NCI-H1048 (cell line): ENCODE measurements around the gene NT5C3B.
"Not testable (repeated sequence)": the region's sequence is repeated elsewhere in the genome, so short reads cannot be mapped to it uniquely, and the experiment has no call there.

Experiments used
- DNase-seq: peaks from one replicate; lab custom pipeline; 2025; lab: John Stamatoyannopoulos, UW

The NT5C3B gene

DNA sequence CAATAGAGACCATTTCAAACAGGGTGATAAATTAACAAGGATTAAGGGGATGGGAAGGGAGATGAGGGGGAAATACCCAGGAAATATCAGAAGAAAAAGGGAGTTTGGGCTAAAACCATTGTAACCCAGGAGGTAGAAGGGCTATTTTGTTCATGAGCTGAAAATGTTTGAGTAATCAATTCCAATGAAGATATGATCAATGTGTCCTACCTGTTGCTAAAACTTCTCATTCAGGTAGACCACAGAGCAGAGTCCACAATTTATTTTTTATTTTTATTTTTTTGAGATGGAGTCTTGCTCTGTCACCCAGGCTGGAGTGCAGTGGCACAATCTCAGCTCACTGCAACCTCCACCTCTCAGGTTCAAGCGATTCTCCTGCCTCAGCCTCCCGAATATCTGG lies 3.4 kb upstream of the NT5C3B start:
- DNase-seq = not testable (repeated sequence)

DNA sequence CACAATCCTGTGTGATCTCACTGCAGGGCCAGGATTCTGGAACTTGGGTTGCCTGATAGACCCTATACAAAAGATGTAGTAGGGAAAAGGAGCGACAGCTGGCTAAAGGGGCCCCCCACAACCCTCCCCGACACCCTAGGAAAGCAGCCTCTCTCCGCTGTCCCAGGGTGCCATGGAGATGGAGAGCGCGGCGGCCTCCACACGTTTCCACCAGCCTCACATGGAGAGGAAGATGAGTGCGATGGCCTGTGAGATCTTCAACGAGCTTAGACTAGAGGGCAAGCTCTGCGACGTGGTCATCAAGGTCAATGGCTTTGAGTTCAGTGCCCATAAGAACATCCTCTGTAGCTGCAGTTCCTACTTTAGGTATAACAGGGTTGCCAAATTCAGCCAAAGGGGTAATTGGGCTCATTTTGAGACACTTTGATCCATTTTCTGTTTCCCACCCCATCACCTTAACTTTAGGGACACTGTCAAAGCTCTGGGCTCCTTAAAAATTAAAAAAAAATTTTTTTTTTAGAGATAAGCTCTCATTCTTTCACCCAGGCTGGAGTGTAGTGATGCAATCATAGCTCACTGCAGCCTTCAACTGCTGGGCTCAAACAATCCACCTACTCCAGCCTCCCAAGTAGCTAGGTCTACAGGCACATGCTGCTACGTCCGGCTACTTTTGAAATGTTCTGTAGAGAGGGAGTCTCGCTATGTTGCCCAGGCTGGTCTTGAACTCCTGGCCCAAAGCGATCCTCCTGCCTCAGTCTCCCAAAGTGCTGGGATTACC lies 1.9 kb upstream of the NT5C3B start, which contains the start of gene KLHL10:
KLHL10 (plus strand) TSS at position 65 of the 778 bp plus-strand sequence; CDS start at position 173, 108 bp downstream.
- DNase-seq = no peak

DNA sequence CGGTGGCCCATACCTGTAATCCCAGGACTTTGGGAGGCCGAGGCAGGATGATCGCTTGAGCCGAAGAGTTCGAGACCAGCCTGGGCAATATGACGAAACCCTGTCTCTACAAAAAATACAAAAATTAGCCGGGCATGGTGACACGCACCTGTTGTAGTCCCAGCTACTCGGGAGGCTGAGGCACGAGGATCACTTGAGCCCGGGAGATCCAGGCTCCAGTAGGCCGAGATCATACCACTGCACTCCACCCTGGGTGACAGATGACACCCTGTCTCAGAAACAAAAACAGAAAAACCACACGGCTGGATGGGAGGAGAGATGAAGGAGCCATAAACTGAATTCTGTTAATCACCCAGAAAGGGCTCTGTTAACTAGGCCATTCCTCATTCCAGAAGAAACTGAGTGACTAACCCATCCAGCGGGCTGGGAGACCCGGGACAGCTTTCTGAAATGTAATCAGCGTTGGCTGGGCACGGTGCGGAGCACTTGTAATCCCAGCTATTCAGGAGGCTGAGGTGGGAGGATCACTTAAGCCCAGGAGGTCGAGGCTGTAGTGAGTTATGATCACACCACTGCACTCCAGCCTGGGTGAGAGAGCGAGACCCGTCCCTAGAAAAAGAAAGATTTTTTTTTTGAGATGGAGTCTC lies 641 bp upstream of the NT5C3B start:
- DNase-seq = no peak

DNA sequence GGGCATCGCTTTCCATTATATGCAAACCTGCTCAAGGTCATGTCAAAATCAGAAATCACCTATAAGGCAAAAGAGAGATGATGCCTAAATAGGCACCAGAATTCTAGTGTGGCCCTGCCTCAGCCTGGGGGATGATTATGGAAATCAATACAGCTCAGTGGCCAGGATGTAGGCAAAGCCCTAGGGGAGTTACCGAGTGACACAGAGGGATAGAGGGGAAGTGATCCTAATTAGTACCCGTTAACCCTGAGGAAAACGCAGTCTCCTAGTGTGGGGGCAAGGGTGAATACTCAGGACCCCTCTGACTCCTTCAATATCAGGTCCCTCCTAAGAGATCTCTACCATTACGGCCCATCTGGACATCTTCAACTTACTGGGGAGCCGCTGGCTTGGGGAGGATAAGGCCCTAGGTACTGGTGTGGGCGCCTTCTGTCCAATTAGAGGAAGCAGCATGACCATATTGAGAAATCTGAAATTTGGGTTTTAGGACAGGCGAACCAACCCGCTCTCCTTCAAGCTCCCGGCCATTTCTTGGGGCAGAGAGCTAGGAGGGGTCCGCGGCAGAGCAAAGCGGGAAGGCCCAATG lies 725 bp downstream of the NT5C3B start:
- DNase-seq = no peak

DNA sequence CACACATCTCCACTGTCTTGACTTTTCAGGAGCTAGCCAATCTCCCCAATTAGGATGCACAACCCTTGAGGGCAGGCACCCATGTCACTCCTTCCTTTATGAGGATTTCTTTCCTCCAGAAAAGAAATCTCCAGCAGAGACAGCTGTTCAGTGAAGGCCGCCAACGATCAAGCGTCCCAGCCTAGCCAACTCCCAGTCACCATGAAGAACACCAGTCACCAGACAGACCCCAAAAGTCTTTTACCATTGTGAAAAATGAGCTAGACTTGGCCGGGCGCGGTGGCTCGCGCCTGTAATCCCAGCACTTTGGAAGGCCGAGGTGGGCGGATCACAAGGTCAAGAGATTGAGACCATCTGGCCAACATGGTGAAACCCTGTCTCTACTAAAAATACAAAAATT lies 6.1 kb downstream of the NT5C3B start:
- not testable (repeated sequence) for DNase-seq

DNA sequence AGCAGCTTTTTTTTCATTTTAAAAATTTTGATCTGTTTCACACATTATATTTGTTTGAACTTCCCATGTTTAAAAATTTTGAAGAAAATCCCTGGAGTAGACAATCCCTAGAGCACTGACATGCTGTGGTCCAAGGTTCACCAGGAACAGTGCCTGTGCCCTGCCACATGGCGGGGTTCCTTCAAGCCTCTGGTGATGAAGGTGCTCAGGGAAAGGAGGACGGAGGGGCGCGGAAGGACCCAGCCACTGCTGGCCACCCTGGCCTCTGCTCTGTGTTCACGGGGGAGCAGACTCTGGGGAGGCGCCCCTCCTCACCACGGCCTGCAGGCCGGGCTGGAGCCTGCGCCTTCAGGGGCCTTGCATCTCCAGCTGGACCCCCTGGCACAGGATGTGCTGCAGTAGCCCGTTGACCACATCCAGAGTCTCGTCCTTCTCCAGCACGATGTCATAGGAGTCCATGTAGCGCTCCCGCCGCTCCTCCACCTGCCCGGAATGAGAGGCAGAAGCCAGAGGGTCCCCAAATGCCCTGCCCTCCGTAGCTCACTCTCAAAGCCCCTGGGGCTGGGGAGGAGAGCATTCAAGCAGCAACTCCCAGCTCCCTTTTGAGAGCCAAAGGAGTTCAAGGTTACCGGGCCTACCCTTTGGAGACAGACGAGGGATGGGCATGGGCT lies 10.7 kb downstream of the NT5C3B start:
- no peak for DNase-seq

DNA sequence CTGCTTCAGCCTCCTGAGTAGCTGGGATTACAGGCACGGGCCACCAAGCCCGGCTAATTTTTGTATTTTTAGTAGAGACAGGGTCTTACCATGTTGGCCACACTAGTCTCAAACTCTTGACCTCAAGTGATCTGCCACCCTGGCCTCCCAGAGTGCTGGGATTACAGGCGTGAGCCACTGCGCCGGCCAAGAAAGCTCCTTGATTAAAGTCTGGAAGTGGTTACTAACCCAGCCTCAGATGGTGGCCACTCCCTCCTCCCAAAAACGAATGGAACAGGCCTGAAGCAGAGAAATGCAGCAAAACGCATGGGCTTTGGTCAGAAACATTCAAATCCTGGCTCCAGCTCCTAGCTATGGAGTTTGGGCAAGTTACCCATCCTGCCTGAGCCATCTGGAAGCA lies 11.9 kb downstream of the NT5C3B start:
- DNase-seq = no peak

DNA sequence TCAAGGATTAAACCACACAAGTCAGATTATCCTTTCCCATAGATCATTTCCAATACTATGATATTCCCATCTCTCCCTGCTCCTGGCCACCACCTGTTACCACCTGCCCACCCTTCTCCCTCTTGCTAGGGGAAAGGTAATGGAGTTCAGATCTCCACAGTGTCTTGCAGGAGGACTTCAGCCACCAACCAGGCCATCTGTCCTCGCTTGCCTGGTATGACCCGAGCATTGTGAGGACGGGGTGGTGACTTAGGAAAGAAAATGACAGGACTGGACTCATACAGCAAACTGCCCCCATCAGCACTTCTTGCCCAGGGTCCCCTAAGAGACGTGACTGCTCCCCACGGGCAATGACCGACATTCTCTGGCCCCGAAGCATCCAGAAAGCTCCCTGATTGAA lies 12.5 kb downstream of the NT5C3B start:
- DNase-seq = no peak

DNA sequence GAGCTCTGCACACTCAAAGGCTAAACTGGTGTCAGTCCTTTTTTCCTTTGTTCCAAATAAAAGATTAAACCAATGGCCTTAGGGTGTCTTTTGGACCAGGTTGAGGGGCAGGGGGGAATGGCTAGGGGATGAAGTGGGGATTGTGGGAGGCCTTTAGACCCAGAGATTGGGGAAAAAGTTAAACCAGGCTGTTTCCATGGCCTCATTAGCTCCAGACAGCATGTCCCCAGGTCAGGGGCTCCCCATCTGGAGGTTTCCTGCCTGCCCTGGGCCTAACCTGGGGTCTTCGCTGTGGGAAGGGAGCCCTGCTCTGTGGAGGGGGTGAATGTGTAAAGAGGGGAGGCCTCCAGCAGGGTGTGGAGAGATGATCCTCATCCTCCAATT lies 12.9 kb downstream of the NT5C3B start:
- no peak for DNase-seq

DNA sequence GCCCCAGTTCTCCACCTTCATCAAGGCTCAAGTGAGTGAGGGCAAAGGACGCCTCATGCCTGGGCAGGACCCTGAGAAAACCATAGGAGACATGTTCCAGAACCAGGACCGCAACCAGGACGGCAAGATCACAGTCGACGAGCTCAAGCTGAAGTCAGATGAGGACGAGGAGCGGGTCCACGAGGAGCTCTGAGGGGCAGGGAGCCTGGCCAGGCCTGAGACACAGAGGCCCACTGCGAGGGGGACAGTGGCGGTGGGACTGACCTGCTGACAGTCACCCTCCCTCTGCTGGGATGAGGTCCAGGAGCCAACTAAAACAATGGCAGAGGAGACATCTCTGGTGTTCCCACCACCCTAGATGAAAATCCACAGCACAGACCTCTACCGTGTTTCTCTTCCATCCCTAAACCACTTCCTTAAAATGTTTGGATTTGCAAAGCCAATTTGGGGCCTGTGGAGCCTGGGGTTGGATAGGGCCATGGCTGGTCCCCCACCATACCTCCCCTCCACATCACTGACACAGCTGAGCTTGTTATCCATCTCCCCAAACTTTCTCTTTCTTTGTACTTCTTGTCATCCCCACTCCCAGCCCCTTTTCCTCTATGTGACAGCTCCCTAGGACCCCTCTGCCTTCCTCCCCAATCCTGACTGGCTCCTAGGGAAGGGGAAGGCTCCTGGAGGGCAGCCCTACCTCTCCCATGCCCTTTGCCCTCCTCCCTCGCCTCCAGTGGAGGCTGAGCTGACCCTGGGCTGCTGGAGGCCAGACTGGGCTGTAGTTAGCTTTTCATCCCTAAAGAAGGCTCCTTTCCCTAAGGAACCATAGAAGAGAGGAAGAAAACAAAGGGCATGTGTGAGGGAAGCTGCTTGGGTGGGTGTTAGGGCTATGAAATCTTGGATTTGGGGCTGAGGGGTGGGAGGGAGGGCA lies 13.6 kb downstream of the NT5C3B start:
- no peak for DNase-seq

DNA sequence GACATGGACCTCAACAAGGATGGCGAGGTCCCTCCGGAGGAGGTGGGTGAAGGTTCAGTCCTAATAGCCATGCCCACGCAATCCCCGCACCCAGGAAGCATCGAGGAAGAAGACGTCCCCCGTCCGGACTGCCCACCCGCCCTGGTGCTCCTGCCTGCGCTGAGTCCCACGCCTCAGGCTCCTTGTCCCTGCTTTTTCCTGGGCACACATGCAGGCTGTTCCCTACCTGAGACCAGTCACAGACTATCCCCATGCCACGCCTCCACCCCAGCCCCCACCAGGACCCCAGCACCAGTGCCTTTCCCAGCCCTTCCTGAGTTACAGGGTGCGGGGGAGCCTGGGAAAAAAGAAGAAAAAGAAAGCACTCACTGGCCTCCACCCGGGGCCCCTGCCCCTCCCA lies 14.3 kb downstream of the NT5C3B start:
- no peak for DNase-seq

DNA sequence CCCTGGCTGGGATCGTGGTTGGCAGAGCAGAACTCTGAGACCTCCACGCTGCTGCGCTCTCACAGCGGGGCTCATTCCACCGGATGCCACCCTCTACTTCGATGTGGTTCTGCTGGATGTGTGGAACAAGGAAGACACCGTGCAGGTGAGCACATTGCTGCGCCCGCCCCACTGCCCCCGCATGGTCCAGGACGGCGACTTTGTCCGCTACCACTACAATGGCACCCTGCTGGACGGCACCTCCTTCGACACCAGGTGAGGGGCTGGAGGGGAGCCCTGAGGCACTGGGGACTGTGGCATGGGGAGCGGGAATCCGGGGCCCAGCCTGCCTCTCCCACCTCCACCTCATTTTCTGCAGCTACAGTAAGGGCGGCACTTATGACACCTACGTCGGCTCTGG lies 18.0 kb downstream of the NT5C3B start:
- DNase-seq = no peak

DNA sequence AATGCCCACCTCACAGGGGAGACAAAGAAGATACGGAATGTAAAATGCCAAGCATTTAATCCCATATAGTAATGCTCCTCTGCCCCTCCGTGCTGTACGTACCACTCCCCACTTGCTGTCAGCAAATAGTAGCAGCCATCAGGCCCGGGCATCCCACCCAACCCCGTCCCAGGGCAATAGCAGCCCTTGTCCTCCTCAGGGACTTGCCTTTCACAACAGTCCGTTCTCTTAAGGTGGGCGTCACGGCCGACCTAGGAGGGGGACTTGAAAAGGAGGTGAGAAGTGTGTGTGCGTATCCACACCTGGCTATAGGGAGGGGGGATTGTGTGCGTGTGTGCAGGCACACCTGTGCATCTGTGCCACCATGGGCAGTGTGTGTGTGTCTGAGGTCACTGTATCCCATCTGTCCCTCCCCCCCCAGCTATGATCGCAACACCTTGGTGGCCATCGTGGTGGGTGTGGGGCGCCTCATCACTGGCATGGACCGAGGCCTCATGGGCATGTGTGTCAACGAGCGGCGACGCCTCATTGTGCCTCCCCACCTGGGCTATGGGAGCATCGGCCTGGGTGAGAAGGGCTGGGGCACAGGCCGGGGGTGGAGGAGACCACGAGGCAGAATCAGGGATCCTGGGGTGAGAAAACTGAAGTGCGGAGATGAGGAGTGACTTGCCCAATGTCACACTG lies 19.3 kb downstream of the NT5C3B start:
- DNase-seq = no peak

DNA sequence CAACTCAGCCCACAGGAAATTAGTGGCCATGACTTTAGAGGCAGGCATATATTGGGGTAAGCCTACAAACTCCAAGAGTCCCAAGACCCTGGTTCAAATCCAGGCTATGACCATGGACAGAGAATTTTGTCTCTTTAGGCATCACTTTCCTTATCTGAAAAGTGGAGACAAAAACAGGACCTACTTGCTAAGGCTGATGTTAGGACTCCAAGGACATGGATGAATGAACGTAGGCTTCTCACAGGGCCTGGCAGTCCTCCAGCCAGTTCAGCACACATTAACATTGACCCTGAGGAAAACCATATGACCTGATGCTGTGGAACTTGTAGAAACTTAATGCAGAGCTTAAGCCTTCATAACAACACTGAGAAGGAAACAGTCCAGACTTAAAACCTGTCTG lies 21.8 kb downstream of the NT5C3B start:
- DNase-seq = no peak

DNA sequence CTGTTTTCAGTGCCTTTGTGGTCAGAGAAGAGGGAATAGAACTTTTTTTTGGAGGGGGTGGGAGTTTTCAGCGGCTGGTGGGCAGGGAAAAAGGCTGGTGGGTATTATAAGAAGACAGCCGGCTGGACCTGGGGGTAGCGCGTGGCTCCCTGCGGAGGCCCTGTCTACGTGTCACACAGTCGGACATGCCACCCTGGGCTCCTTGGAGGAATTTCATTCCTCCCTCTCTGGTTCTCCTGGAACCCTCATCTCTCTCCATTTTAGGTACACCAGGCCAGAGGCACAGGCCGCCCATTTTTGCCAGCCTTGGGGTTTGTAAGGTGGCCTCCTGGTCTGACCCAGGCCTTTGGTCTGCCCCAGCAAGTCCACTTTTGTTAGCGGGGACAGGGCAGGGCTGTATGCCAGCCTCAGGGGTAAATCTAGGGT lies 22.3 kb downstream of the NT5C3B start:
- DNase-seq = no peak

DNA sequence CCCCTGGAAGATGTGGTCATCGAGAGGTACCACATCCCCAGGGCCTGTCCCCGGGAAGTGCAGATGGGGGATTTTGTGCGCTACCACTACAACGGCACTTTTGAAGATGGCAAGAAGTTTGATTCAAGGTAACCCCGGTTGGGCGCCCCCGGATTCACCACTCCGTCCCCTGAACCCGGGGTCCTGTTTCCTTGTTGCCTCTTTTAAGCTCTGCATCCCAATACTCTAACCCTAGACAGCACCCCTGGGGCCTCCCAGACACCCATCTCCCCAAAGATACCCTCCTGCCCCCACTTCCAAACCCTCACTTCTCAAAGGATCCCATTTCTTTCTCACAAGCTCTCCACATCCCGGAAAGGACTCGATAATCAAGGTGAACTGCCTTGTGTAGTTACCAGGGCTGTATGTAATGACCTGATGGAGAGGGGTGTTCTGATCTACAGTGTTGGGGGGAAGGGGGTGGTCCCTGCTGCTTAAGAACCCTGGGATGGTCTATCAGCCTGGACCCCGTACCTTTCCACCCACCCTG lies 22.8 kb downstream of the NT5C3B start:
- no peak for DNase-seq

DNA sequence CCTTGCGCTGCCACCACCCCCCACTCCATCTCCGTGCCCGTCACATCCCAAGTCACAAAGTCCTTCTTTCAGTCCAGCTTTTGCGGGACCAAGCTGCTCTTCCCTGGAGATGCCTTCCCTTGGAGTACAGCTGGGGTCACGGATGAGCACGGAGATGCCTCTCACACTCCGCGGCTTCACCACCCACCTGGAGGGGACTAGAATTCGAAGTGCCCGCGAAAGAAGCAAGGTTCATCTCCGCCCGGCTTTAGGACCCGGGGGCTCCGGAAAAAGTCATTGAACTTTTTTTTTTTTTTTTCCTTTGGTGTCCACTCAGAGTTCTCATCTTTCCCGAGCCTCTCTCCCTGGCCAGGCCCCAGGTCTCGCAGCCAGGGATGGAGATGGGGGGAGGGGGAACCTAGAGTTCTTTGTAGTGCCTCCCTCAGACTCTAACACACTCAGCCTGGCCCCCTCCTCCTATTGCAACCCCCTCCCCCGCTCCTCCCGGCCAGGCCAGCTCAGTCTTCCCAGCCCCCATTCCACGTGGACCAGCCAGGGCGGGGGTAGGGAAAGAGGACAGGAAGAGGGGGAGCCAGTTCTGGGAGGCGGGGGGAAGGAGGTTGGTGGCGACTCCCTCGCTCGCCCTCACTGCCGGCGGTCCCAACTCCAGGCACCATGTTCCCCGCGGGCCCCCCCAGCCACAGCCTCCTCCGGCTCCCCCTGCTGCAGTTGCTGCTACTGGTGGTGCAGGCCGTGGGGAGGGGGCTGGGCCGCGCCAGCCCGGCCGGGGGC lies 23.5 kb downstream of the NT5C3B start, which contains the start of gene FKBP10:
FKBP10 (plus strand) TSS at position 624 of the 771 bp plus-strand sequence; CDS start at position 655, 31 bp downstream.
- DNase-seq = no peak

DNA sequence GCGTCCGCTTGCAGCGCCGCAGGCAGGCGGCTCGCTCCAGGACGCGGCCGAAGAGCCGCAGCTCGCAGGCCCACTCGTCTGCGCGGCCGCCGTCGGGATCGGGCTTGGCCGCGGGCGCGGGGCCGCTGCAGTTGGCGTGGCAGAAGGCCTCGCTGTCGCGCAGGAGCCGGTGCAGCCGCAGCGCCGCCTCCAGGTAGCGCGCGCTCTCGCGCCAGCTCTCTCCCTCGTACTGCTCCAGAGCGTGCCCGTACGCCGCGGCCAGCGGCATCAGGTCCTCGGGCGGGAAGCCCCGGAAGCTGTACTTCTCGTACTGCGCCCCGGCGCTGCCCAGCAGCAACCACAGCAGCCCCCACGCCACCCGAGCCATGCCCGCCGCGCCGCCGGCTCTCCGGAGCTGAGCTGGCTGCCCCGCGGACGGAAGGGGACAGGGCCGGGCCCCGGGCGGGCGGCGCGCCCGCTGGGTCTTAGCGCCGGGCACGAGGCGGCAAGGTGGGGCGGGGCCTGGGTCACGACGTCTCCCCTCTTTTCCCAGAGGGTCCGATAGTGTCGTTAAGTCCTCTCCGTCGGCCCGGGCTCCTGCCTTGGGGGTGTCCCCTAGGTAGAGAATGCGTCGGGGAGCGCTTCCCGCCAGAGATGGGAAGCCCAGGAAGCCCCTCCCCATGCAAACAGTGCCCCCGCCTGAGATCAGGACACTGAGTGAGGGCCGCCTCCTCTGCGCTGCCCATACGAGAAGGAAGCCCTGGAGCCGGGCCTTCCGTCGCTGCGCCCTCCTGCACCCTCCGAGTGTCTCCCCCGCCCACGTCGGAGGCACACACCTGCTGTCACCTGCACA lies 24.3 kb downstream of the NT5C3B start, which contains the start of gene P3H4:
P3H4 (minus strand) TSS at position 401 of the 832 bp plus-strand sequence; CDS start at position 367, 34 bp downstream.
- no peak for DNase-seq
